Esophagus squamous epithelium (tissue), 5 donors: ENCODE results near the gene DHCR7. TPM values are rescaled to one million over a fixed set of nuclear protein-coding genes. Genes with fewer than 3 reads are reported as not detected.

ENCODE experiments used
- DNase-seq: peaks from one replicate; lab custom pipeline; 2025; lab: John Stamatoyannopoulos, UW
- H3K27ac ChIP-seq, 4 donors: fragments of 200-600 bp; sonication (generic); one replicate each; pipeline ENCODE4 v1.5.1; 2016 to 2019; ENCODE audit warnings: mild to moderate bottlenecking in 1 of 4
- H3K27me3 ChIP-seq, 4 donors: fragments of 200-600 bp; sonication (generic); 1 replicate in 3 of 4; 2 replicates in 1 of 4; pipeline versions ENCODE4 v1.5.1 to v1.6.0; 2017 to 2021; ENCODE audit warnings: antibody characterized with exemption in 1 of 4
- H3K36me3 ChIP-seq, 3 donors: fragments of 200-600 bp; sonication (generic); one replicate each; pipeline ENCODE4 v1.5.1; 2016 to 2019
- H3K4me1 ChIP-seq, 3 donors: fragments of 200-600 bp; sonication (generic); one replicate each; pipeline ENCODE4 v1.5.1; 2017 to 2019
- H3K4me3 ChIP-seq, 4 donors: fragments of 200-600 bp; sonication (generic); 1 replicate in 3 of 4; 2 replicates in 1 of 4; pipeline ENCODE4 v1.5.1; 2016 to 2019; ENCODE audit warnings: mild to moderate bottlenecking in 2 of 4, moderate library complexity in 1 of 4
- H3K9me3 ChIP-seq, 3 donors: fragments of 200-600 bp; sonication (generic); one replicate each; pipeline ENCODE4 v1.5.1; 2016 to 2019
- CTCF ChIP-seq, 6 experiments: fragments of 450-650 bp in 4 of 6; fragments of 200-600 bp in 2 of 6; sonication (generic) in 2 of 6; IDR thresholded peaks; one replicate each; pipeline ENCODE4 v1.5.1; 2016 to 2019; ENCODE audit warnings: antibody characterized with exemption in 6 of 6, mild to moderate bottlenecking in 4 of 6, moderate library complexity in 4 of 6
- POLR2A ChIP-seq, 4 donors: fragments of 450-650 bp; IDR thresholded peaks; one replicate each; pipeline ENCODE4 v1.6.1; 2017; ENCODE audit warnings: antibody characterized with exemption in 4 of 4, mild to moderate bottlenecking in 4 of 4, moderate library complexity in 3 of 4
- WGBS, 2 donors: methylation state at CpG; one replicate each; pipeline ENCODE4 v1.1.5; 2018; 5-methylcytosine and 5-hydroxymethylcytosine counted together
- intact Hi-C: fragments of 100-400 bp; cut with DNase I; formaldehyde crosslinking; loops from one replicate; pipeline ENCODE4 v1.15.0; 2022
- total RNA-seq, 4 donors: library from RNA; depleted of rRNA; stranded (reverse); fragments of >200 nt; gene quantifications; one replicate each; pipeline ENCODE4 v1.1.0, GENCODE V29; 2016
- donor health status: DM: yes; HTN: yes; CAD: no.

The DHCR7 gene
- total RNA-seq, 4 donors from 2014 or later: 22.5 to 86.1 (median 36.5) TPM

GRCh38 chr11:71474771-71475483 is 26.7 kb upstream of the DHCR7 start:
- H3K27me3 ChIP-seq: no peaks in the 10 kb centered on the region
- H3K27ac ChIP-seq: no peak overlapping the region
- no peak for DNase-seq
- H3K4me1 ChIP-seq: no peaks in the 10 kb centered on the region
- no peaks in the 10 kb centered on the region for H3K9me3 ChIP-seq
- intact Hi-C loops: no loop called here
- no peak overlapping the region for H3K4me3 ChIP-seq
- WGBS, 2 donors: 90% methylated on average over 14 of the region's 26 CpGs; no CpG with 5 or more reads in 1 of the 2 donors
- peaks cover 31 to 90% (median 49%) of the 10 kb centered on the region in 3 donors for H3K36me3 ChIP-seq
- TF ChIP-seq POLR2A (IDR thresholded peaks at IDR 0.05) (no peak), CTCF (IDR thresholded peaks at IDR 0.05) (no peak)

- 95 to 98% methylated on average over 5 to 10 of the region's 27 CpGs for WGBS, 2 donors
- no peak for DNase-seq
- Histone ChIP-seq H3K9me3 (no peaks in the 10 kb centered on the region), H3K4me1 (no peaks in the 10 kb centered on the region), H3K4me3 (no peak overlapping the region), H3K27me3 (no peaks in the 10 kb centered on the region), H3K27ac (no peak overlapping the region), H3K36me3 (peaks cover 31 to 87% (median 49%) of the 10 kb centered on the region in 3 donors)
- intact Hi-C loops: no loop called here
- TF ChIP-seq POLR2A (IDR thresholded peaks at IDR 0.05) (no peak), CTCF (IDR thresholded peaks at IDR 0.05) (no peak)
Measured at GRCh38 chr11:71474141-71474770, 26.1 kb upstream of the DHCR7 start.

- Histone ChIP-seq H3K4me3 (no peak overlapping the region), H3K36me3 (peaks cover 31 to 86% (median 49%) of the 10 kb centered on the region in 3 donors), H3K4me1 (no peaks in the 10 kb centered on the region), H3K27me3 (no peaks in the 10 kb centered on the region), H3K27ac (no peak overlapping the region), H3K9me3 (no peaks in the 10 kb centered on the region)
- intact Hi-C loops: no loop called here
- TF ChIP-seq CTCF (IDR thresholded peaks at IDR 0.05) (no peak), POLR2A (IDR thresholded peaks at IDR 0.05) (no peak)
- 90 to 97% methylated on average over 3 to 13 of the region's 14 CpGs for whole genome bisulfite sequencing, 2 donors
- DNase-seq: no peak
Measured at GRCh38 chr11:71473793-71474080, 25.5 kb upstream of the DHCR7 start.

GRCh38 chr11:71472941-71473792 is 25.0 kb upstream of the DHCR7 start:
- Histone ChIP-seq H3K27me3 (no peaks in the 10 kb centered on the region), H3K27ac (no peak overlapping the region), H3K4me3 (no peak overlapping the region), H3K36me3 (peaks cover 31 to 84% (median 49%) of the 10 kb centered on the region in 3 donors), H3K4me1 (no peaks in the 10 kb centered on the region), H3K9me3 (no peaks in the 10 kb centered on the region)
- intact Hi-C loops: no loop called here
- DNase-seq: no peak
- TF ChIP-seq CTCF (IDR thresholded peaks at IDR 0.05) (no peak), POLR2A (IDR thresholded peaks at IDR 0.05) (no peak)
- WGBS, 2 donors: 96 to 100% methylated on average over 11 to 13 of the region's 33 CpGs
